Adipose tissue (tissue), 3 donors: ENCODE data around the gene ETFRF1. TPM values are rescaled to one million over a fixed set of nuclear protein-coding genes. Genes with fewer than 3 reads are reported as not detected.
A peak's percentile ranks its signal among the peaks of the same experiment; 100 is the strongest.

Experiments
- H3K27ac ChIP-seq: one replicate; pipeline ENCODE4 v1.5.1; 2013; ENCODE audit warnings: low read depth, low read length
- WGBS, 3 donors: extraction: QIAGEN DNeasy Blood & Tissue Kit; methylation state at CpG; one replicate each; pipeline ENCODE4 v1.1.7; 2013; 5-methylcytosine and 5-hydroxymethylcytosine counted together
- polyA plus RNA-seq, 3 donors: library from polyadenylated mRNA; stranded (reverse); fragments of 200-250 nt; gene quantifications; one replicate each; pipeline ENCODE4 v1.2.3, GENCODE V29; 2013
- donor health status: healthy with polysubstance abuse.
- donor health status: Bipolar disorder and iron deficiency.
- donor health status: healthy.

Gene ETFRF1, protein sequence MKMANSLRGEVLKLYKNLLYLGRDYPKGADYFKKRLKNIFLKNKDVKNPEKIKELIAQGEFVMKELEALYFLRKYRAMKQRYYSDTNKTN
- polyA plus RNA-seq, result 10 to 100 TPM; 13.3 to 34.2 (median 26.3) TPM

DNA sequence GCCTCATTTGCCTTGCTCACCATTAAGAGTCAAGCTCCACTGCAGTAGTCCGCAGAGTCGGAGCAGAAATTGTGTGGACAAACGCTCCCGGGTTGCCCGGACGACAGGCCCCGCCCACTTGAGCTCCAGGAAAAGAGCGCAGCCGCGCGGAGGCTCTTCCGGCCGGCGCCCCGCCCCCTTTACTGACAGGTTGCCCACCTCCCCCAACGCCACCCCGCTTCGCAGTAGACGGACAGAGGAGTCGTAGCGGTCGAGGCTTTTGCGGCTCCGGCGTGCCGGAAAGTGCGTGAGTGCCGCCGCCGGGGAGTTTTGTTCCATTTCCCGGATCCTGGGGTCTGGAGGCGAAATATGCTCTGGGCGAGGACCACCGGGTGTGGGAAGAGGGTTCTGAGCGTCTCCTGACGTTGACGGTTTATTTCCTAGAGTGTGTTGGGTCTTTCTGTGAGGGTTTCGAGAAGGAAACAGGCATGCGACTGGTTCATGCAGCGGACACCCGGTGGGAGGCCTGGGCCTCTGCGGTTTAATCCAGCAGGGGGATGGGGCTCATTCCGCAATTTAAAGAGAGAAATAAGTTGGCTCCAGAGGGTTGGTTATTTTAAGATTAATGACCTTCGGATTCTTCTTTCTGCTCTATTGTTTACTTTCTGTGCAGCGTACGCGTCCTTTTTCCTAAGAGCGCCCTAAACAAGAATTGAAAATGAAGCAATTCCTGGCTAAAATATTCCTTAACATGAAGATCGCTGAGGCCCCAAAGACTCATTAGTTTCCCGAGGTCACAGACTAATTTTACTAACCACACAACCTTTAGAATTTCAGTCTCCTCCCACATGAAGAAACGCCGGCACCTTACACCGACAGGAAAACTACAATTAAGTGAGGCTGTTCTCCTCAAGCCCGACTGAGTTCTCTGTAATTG, at the start of gene ETFRF1, which contains the start of gene DNAI7:
TSS of gene ETFRF1 (plus strand) at position 182 of the 916 bp plus-strand sequence. CDS start 8,720 bp downstream, outside the sequence.
TSS of gene DNAI7 (minus strand) at position 105 of the 916 bp plus-strand sequence. CDS start at position 23, 82 bp downstream.
- H3K27ac ChIP-seq, result peak within 1 kb of the TSS; percentile 93
- WGBS, 3 donors, result 0 to 1% (median 1%) methylated on average over 54 of the region's 54 CpGs

DNA sequence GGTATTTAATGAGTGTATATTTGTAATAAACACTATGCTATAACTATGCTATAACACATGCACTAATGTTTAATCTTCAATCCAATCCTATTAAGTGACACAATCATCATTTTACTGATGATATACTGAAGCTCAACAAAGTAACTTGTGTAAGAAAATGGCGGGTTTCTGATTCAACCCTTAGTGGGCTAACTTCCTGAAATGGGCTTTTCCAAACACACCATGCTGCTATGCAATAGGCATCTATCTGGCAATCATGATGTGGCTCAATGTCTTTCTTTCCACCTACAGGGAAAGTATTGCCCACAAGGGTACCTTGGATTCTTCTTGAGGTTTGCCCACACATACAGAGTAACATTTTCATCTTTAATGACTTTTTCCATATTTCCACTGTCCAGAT, 48.4 kb upstream of the ETFRF1 start:
- no peak overlapping the region for H3K27ac ChIP-seq
- 69 to 100% (median 73%) methylated on average over 1 of the region's 1 CpG for WGBS, 3 donors

DNA sequence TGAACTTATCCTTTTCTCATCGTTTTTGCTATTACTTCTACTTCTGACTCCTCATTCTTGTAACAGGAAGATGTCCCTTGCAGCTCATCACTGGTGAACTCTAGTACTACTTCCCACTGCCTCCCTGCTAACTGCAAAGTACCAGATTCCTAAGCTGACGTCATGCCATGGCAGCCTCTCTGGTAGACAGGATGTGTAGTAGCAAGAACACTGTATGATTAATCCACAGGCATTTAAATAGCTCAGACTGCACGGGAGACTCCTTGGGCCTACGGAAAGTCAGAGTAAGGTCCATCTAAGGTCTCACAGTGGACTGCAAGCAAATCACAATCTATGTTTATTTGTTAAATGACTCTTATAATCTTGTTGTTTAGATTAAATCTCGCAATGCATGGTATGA, 43.6 kb upstream of the ETFRF1 start:
- 39 to 49% (median 49%) methylated on average over 5 of the region's 5 CpGs for WGBS, 3 donors
- H3K27ac ChIP-seq, result no peak overlapping the region

DNA sequence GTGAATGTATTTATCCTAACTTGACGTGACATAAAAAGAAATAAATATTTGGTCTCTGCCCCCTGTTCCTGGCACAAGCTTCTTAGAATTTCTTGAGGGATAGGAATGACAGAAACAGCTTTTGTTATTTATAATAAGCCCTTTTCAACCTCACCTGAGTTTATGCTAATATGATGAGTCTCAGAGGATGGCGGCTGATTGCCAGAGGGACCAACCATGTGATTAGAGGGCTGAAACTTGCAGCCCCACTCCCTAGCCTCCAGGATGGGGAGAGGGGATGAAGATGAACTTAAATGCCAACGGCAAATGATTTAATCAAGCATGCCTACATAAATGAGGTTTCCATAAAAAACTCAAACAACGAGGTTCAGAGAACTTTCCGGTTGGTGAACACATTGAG, 43.0 kb upstream of the ETFRF1 start:
- WGBS, 3 donors, result 73 to 79% (median 78%) methylated on average over 5 of the region's 5 CpGs
- no peak overlapping the region for H3K27ac ChIP-seq

DNA sequence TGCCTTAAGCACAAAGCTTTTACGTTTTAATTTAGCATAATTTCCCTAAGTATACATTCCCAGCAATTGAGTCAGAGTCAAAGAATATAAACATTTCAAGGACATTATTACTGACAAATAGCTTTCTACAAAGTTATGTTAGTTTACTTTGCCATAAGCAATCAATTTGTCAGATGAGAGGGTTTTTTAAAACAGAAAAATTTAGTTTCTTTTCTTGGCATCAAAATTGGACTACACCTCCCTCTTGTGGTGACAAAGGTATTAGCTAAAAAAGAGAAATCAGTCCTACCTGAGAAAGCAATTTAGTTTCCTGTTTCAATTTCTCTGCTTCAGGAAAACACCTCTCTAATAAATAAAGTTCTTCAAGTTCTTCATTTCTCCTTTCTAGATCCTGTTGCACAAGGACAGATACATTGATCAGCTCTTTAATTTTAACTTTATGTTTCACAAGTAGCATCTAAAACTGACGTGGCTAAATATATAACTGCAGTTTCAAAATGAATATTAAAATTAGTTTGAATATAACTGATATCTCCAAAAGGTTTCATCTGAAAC, 39.9 kb upstream of the ETFRF1 start:
- no peak overlapping the region for H3K27ac ChIP-seq
- 58 to 82% (median 77%) methylated on average over 2 of the region's 2 CpGs for WGBS, 3 donors

DNA sequence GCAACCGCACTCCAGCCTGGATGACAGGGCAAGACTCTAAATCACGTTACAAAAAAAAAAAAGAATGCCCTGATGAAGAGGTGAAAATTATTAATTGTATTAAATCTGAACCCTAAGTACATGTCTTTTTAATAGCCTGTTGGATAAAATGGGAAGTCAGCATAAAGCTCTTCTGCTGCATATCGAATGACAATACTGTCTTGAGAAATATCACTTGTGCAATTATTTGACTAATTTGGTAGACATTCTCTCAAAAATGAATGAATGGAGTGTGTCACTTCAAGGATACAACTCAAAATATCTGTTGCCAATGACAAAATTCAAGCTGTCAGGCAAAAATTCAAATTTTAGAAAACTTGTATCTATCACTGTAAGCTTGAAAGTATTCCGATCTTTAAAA, 39.0 kb upstream of the ETFRF1 start:
- WGBS, 3 donors, result 82 to 91% (median 90%) methylated on average over 4 of the region's 4 CpGs
- no peak overlapping the region for H3K27ac ChIP-seq

DNA sequence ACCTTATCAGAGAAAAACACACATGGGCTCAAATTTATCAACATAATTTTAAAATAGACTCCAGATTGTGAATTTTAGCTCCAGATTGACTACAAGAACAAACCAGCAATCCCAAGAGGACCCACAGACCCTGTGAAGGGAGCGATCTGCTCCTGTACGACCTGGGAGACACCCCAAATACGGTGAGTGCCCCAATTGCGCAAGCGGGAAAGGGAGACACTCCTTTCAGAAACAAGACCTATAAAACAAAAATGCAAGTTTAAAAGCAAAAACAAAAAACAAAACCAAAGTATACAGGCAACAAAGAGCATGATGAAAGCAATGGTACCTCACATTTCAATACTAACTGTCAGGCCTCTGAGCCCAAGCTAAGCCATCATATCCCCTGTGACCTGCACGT, 32.2 kb upstream of the ETFRF1 start:
- 89 to 98% (median 92%) methylated on average over 6 of the region's 6 CpGs for WGBS, 3 donors
- H3K27ac ChIP-seq, result no peak overlapping the region

DNA sequence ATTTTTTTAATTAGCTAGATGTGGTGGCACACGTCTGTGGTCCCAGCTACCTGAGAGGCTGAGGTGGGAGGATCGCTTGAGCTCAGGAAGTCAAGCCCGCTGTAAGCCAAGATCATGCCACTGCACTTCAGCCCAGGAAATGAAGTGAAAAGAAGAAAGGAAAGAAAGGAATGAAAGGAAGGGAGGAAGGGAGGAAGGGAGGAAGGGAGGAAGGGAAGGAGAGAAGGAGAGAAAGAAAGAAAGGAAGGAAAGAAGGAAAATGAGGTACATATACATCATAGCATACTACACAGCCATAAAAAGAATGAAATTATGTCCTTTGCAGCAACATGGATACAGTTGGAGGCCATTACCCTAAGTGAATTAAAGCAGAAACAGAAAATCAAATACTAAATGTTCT, 12.3 kb upstream of the ETFRF1 start:
- 75 to 78% (median 76%) methylated on average over 3 of the region's 3 CpGs for WGBS, 3 donors
- H3K27ac ChIP-seq, result no peak overlapping the region

DNA sequence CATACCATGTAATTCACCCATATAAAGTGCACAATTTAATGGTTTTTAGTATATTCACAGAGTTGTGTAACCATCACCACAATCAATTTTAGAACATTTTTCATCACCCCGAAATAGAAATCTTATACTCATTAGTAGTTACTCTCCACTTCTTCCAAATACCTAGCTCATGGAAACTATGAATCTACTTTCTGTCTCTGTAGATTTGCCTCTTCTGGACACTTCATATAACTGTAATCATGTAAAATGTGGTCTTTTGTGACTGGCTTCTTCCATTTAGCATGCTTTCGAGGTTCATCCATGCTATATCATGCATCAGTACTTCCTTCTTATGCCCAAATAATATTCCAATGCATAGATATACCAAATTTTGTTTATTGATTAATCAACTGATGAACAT, 10.9 kb upstream of the ETFRF1 start:
- WGBS, 3 donors, result 44 to 92% (median 67%) methylated on average over 2 of the region's 2 CpGs
- no peak overlapping the region for H3K27ac ChIP-seq

DNA sequence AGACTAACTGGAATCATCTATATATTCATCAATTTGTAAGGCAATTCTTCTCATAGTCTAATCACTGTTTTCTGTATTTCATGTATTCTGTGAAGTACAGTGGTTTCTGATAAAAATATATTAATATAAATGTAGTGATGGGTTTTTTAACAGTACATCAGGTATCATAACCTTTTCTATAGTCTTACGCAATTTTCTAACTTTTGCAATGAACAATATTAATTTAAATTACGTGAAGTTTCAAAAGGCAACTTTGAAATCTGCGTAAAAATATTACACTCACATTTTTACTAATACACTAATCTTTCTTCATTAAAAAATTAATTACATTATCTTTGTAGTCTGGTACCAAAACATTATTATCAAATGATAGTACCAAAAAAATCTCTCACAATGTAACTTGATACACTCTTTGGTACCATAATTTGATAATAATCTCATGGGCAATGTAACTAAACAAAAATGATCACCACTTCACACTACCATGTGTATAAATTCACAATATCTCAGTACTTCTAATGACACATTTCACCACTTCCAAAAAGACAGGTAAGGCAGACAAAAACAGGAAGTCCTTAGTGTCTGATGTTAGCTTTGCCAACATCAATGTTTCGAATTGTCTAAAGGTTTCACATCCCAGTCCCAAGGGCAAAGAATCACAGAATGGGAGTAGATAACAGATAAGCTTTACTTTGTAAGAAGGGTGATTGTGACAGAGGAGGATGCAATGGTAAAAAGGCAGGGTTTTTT, 8.8 kb upstream of the ETFRF1 start:
- 64 to 92% (median 88%) methylated on average over 4 of the region's 4 CpGs for WGBS, 3 donors
- H3K27ac ChIP-seq, result no peak overlapping the region

DNA sequence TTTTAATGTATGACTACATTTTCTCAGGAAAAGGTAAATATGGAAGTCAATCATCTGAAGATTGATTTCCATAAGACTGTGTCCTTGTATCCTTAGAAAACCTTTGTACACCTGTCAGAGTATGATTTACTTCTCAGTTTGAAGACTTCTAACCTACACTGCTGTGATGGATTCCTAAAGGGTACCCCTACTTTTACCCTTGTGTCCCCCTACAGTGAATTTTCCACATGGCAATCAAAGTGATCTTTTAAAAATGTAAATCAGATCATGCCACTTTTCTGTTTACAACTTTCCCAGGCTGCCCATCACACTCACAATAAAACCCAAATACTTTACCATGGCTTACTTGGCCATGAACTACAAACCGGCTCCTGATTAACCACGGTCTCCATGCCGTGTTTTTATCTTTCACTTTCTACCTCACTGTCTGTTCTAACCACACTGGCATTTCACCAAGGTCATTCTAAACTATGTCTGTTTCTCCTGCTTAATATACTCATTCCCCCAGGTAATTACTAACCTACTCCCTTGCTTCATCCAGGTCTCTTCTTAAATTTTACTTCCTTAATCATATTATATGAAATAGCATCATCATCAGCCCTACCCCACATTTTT, 8.1 kb upstream of the ETFRF1 start:
- WGBS, 3 donors, result 16 to 80% (median 77%) methylated on average over 3 of the region's 3 CpGs
- no peak overlapping the region for H3K27ac ChIP-seq

DNA sequence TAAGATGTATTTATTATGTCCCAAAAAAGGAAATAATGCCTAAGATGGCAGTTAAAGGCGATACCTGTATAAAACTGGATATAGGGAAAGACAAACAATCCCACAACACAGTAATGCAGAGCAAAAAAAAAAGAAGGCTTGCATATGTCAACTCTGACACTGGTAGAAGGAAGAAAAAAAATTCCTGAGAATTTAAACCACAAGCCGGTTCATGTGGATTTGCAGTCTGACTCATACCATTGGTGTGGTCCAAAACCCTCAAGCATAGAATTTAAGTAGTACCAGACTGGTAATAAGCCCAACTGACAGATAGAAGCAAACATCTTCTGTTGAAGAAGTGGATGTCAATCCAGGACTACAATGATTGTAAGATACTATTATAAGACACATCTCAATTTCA, 7.3 kb upstream of the ETFRF1 start:
- H3K27ac ChIP-seq, result no peak overlapping the region
- 88 to 95% (median 90%) methylated on average over 2 of the region's 2 CpGs for WGBS, 3 donors

DNA sequence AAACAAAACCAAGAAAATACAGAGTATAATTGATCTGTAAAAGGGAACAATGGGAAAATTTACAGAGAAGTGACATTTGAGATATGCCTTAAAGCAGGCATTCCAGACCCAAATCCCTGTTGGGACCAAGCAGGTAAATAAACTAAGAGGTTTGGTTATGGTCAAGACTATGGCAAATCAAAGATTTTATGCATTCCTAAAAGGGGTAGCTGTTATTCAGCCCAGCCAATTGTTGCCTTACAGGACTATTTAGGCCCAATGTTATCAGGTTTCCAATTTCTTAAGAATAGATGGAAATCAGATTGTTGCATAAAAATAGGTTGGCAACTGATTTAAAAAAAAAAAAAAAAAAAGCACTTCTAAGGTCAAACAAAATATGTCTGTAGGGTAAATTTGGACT, 5.4 kb upstream of the ETFRF1 start:
- H3K27ac ChIP-seq, result no peak overlapping the region

DNA sequence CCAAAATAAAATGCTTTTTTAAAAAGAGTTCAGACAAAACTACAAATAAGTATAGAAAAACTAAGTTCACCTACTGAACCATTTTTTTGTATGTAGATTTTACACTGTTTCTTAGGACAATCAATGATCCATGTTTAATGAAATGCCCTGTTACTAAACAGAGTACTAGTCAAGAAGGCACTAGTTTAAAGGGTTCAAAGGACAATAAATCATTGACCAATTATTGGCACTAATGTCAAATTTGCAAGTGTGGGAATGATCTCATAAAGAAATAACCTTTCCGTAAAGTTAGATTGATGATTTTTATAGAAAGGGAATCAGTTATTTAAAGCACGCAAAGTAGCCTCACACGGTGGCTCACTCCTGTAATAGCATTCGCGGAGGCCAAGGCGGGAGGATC, 4.2 kb upstream of the ETFRF1 start:
- H3K27ac ChIP-seq, result no peak overlapping the region
- WGBS, 3 donors, result 89 to 97% (median 96%) methylated on average over 6 of the region's 6 CpGs

DNA sequence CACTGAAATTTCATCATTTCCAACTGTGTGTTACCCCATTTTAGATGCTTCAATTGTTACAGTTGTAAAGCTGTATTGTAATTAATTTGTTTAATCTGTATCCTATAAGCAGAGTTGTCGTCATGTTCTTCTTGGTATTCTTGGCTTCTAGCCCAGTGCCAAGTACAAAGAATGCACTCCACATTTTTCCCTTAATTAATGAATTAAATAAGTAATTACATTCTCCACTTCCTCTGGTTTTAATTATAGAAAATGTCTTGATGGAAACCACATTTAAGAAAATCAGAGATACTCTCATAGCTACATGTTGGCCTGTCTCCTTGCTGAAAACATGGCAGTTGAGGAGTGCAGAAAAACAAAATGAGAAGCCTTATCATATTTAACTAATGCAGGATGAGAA, 823 bp upstream of the ETFRF1 start:
- 23 to 65% (median 45%) methylated on average over 1 of the region's 1 CpG for WGBS, 3 donors
- H3K27ac ChIP-seq, result no peak overlapping the region

DNA sequence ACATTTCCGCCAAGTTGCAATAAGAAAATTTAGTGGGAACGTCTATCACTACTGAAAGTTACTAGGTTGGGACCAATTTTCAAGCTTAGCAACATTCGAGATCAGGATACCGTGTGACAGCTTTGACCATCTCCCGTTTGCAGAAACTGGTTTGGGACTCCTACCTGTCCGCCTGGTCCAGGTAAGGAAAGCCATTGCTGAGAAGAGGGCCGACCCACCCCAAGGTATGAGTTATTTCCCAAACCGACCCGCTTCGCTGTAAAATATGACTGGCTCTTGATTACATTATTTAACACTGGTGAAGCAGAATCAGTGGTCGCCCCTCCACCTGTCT, 348 bp upstream of the ETFRF1 start:
- whole genome bisulfite sequencing, 3 donors, result 6 to 9% (median 9%) methylated on average over 11 of the region's 11 CpGs
- no peak overlapping the region for H3K27ac ChIP-seq

DNA sequence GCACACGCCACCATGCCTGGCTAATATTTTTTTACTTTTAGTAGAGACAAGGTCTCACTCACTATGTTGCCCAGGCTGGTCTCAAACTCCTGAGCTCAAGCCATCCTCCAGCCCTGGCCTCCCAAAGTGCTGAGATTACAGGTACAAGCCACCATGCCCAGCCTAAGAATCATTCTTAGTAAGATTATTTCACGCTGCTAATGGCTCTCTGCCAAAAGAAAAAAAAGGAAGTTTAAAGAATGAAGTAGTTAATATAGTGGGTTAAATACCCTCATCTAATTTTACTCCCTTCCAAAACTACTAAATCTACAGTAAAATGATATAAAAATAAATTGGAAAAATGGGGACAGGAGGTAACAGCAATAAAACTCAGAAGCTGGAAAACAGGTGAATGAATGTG, 2.6 kb downstream of the ETFRF1 start:
- WGBS, 3 donors, result 61 to 69% (median 67%) methylated on average over 2 of the region's 2 CpGs
- H3K27ac ChIP-seq, result no peak overlapping the region

DNA sequence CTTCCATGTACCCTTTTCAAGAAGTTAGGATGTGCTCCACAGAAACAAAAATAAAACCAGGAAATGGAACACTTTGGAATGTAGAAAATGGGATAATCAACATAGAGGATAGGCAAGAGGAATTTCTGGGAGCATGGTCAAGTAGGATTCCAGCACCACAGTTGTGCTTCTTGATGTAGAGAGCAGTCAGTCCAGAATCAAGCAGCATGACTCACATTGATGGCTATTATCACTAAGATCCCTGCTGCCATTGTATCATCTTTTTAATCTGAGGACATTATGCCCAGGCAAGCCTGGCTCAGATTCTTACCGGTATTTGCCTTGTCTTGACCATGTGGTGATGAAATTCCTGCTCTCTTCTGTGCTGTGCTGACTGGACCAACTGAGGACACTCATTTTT, 5.7 kb downstream of the ETFRF1 start:
- 93 to 97% (median 96%) methylated on average over 1 of the region's 1 CpG for WGBS, 3 donors
- no peak overlapping the region for H3K27ac ChIP-seq

DNA sequence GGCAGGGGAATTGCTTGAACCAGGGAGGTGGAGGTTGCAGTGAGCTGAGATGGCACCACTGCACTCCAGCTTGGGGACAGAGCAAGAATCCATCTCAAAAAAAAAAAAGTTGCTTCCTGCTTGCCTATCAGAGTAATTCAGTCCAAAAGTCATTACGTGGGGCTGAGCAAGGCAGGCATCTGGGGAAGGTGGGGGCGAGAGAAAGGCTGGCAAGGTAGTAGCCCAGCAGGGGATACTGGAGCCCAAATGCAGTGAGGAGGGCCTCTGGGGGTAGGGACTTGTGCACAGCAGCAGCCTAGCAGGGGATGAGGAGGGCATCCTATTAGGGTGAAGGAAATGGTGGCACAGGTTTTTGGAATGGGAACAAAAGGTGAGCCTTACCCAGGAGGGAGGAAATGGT, 7.1 kb downstream of the ETFRF1 start:
- H3K27ac ChIP-seq, result no peak overlapping the region
- WGBS, 3 donors, result 88 to 97% (median 90%) methylated on average over 2 of the region's 2 CpGs
